GM13977 (cell line): Measurements from ENCODE around the gene SCGB3A1.

Experiments
- DNase-seq: peaks from one replicate; pipeline ENCODE4 v3.0.0; 2012; ENCODE audit warnings: low spot score
- CTCF ChIP-seq: IDR thresholded peaks from 2 replicates; pipeline ENCODE4 v1.5.1; 2012; ENCODE audit warnings: mild to moderate bottlenecking, control low read depth; ENCODE audit not compliant: insufficient read depth; ENCODE audit errors: extremely low read depth, missing control alignments
- in situ Hi-C: fragments of 300-500 bp; cut with MboI; formaldehyde crosslinking; loops from one replicate; pipeline ENCODE4 v1.12.0; 2022; ENCODE audit warnings: low sequenced_read_pairs, low pct_unique_long_range_greater_than_20kb, mixed read lengths, inconsistent platforms; ENCODE audit not compliant: unreplicated experiment

SCGB3A1 gene

GRCh38 chr5:180636016-180636402, 44.7 kb upstream of the SCGB3A1 start:
- DNase-seq, result no peak
- in situ Hi-C loops, result no loop called here
- no peak for TF ChIP-seq CTCF

GRCh38 chr5:180633283-180634177, 42.2 kb upstream of the SCGB3A1 start:
- TF ChIP-seq CTCF, result no peak
- in situ Hi-C loops, result no loop called here

GRCh38 chr5:180632768-180633167, 41.5 kb upstream of the SCGB3A1 start:
- no peak for DNase-seq
- in situ Hi-C loops, result no loop called here

More at GRCh38 chr5:180633283-180634177, 42.2 kb upstream of the SCGB3A1 start:
- no peak for DNase-seq

GRCh38 chr5:180631549-180632383, 40.5 kb upstream of the SCGB3A1 start:
- TF ChIP-seq CTCF, result no peak
- DNase-seq, result no peak
- in situ Hi-C loops, result no loop called here

More at GRCh38 chr5:180632768-180633167, 41.5 kb upstream of the SCGB3A1 start:
- TF ChIP-seq CTCF, result no peak

- no peak for DNase-seq
- in situ Hi-C loops, result no loop called here
- no peak for TF ChIP-seq CTCF
Observed at GRCh38 chr5:180630426-180630825, 39.1 kb upstream of the SCGB3A1 start.

- no peak for TF ChIP-seq CTCF
- no peak for DNase-seq
- in situ Hi-C loops, result no loop called here
Observed at GRCh38 chr5:180629831-180630382, 38.6 kb upstream of the SCGB3A1 start.
